Esophagus (tissue), 2 donors: ENCODE results near the gene GCGR. TPM values are rescaled to one million over a fixed set of nuclear protein-coding genes. Genes with fewer than 3 reads are reported as not detected.

ENCODE experiments used
- H3K27ac ChIP-seq, 2 donors: one replicate each; pipeline ENCODE4 v1.5.1; 2013; ENCODE audit warnings: low read depth in 2 of 2, mild to moderate bottlenecking in 2 of 2, inconsistent platforms in 1 of 2, low read length in 1 of 2, moderate library complexity in 1 of 2
- H3K27me3 ChIP-seq, 2 donors: one replicate each; pipeline ENCODE4 v1.6.1; 2013; ENCODE audit warnings: low read length in 2 of 2, control low read depth in 1 of 2, mild to moderate bottlenecking in 1 of 2; ENCODE audit not compliant: insufficient read depth in 2 of 2, control insufficient read depth in 1 of 2
- H3K36me3 ChIP-seq, 2 donors: one replicate each; pipeline ENCODE4 v1.6.1; 2013; ENCODE audit warnings: low read length in 1 of 2; ENCODE audit not compliant: control insufficient read depth in 2 of 2, insufficient read depth in 2 of 2
- H3K4me1 ChIP-seq, 2 donors: one replicate each; pipeline ENCODE4 v1.6.1; 2013; ENCODE audit warnings: low read length in 1 of 2; ENCODE audit not compliant: control insufficient read depth in 2 of 2, insufficient read depth in 2 of 2
- H3K4me3 ChIP-seq, 2 donors: one replicate each; pipeline ENCODE4 v1.5.1; 2013; ENCODE audit warnings: low read length in 2 of 2, mild to moderate bottlenecking in 2 of 2, low read depth in 1 of 2, moderate library complexity in 1 of 2
- H3K9me3 ChIP-seq, 2 donors: one replicate each; pipeline ENCODE4 v1.6.1; 2013; ENCODE audit warnings: mild to moderate bottlenecking in 2 of 2, low read depth in 1 of 2, low read length in 1 of 2, moderate library complexity in 1 of 2; ENCODE audit not compliant: control insufficient read depth in 2 of 2, insufficient read depth in 1 of 2
- WGBS, 2 donors: extraction: QIAGEN DNeasy Blood & Tissue Kit; methylation state at CpG; one replicate each; pipeline ENCODE4 v1.1.7; 2013; 5-methylcytosine and 5-hydroxymethylcytosine counted together
- polyA plus RNA-seq, 2 donors: library from polyadenylated mRNA; stranded (reverse); fragments of 200-250 nt; gene quantifications; one replicate each; pipeline ENCODE4 v1.2.3, GENCODE V29; 2013
- donor health status: healthy with polysubstance abuse.
- donor health status: Bipolar disorder and iron deficiency.

The GCGR gene
- polyA plus RNA-seq, 2 donors, result 0.11 to 0.14 TPM

GRCh38 chr17:81811705-81812570 lies 8.0 kb downstream of the GCGR start:
- Histone ChIP-seq H3K4me1 (no peaks in the 10 kb centered on the region), H3K27ac (no peak overlapping the region), H3K4me3 (no peak overlapping the region), H3K36me3 (no peaks in the 10 kb centered on the region), H3K27me3 (peaks cover 0 to 3% of the 10 kb centered on the region in 2 donors), H3K9me3 (peaks cover 0 to 4% of the 10 kb centered on the region in 2 donors)
- 72 to 73% methylated on average over 23 to 24 of the region's 24 CpGs for WGBS, 2 donors

GRCh38 chr17:81812571-81813370 lies 8.8 kb downstream of the GCGR start:
- H3K4me3 ChIP-seq, result no peak overlapping the region
- peaks cover 0 to 3% of the 10 kb centered on the region in 2 donors for H3K27me3 ChIP-seq
- H3K4me1 ChIP-seq, result no peaks in the 10 kb centered on the region
- H3K27ac ChIP-seq, result no peak overlapping the region
- peaks cover 0 to 4% of the 10 kb centered on the region in 2 donors for H3K9me3 ChIP-seq
- no peaks in the 10 kb centered on the region for H3K36me3 ChIP-seq
- 81 to 82% methylated on average over 44 to 45 of the region's 45 CpGs for WGBS, 2 donors

DNA sequence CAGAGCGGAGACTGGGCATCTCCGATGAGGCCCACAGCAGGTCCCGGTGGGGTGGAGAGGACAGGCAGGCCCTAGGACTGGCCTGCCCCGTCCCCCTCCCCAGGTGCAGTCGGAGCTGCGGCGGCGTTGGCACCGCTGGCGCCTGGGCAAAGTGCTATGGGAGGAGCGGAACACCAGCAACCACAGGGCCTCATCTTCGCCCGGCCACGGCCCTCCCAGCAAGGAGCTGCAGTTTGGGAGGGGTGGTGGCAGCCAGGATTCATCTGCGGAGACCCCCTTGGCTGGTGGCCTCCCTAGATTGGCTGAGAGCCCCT lies 9.4 kb downstream of the GCGR start:
- Histone ChIP-seq H3K4me1 (no peaks in the 10 kb centered on the region), H3K27me3 (peaks cover 0 to 3% of the 10 kb centered on the region in 2 donors), H3K9me3 (peaks cover 0 to 6% of the 10 kb centered on the region in 2 donors), H3K4me3 (no peak overlapping the region), H3K27ac (no peak overlapping the region), H3K36me3 (no peaks in the 10 kb centered on the region)
- WGBS, 2 donors, result 84 to 88% methylated on average over 14 to 15 of the region's 15 CpGs

DNA sequence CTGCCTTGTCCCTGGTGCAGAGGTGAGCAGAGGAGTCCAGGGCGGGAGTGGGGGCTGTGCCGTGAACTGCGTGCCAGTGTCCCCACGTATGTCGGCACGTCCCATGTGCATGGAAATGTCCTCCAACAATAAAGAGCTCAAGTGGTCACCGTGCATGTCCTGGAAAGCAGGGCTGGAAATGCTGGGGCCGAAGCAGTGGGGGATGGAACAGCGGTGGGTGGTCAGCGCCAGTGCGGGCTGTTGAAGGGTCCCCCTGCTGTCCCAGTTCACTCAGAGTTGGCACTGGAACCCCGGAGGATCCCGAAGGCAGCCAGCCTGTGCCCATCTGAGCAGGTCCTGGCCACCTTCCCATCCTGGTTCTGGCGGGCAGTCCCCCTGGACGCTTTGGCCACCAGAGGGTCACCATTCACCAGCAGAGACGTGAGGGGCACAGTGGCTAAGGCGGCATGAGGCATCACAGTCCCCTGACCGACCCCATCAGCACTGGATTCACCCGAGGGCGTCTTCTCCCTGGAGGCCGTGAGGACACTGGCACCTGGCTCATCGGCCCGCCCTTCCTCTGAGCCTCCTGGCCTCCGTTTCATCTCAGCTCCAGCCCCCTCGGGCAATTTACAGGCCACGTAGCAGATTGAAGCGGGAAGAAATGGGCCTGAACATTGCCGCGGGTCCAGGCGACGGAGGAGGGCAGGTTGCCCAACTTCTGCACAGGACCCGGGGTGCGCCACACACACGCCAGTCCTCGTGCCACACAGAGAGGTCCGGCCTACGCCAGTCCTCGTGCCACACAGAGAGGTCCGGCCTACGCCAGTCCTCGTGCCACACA lies 10.1 kb downstream of the GCGR start:
- H3K4me3 ChIP-seq, result no peak overlapping the region
- peaks cover 0 to 7% of the 10 kb centered on the region in 2 donors for H3K9me3 ChIP-seq
- no peaks in the 10 kb centered on the region for H3K4me1 ChIP-seq
- 84 to 86% methylated on average over 38 to 41 of the region's 41 CpGs for WGBS, 2 donors
- no peaks in the 10 kb centered on the region for H3K36me3 ChIP-seq
- H3K27me3 ChIP-seq, result peaks cover 0 to 3% of the 10 kb centered on the region in 2 donors
- H3K27ac ChIP-seq, result no peak overlapping the region

DNA sequence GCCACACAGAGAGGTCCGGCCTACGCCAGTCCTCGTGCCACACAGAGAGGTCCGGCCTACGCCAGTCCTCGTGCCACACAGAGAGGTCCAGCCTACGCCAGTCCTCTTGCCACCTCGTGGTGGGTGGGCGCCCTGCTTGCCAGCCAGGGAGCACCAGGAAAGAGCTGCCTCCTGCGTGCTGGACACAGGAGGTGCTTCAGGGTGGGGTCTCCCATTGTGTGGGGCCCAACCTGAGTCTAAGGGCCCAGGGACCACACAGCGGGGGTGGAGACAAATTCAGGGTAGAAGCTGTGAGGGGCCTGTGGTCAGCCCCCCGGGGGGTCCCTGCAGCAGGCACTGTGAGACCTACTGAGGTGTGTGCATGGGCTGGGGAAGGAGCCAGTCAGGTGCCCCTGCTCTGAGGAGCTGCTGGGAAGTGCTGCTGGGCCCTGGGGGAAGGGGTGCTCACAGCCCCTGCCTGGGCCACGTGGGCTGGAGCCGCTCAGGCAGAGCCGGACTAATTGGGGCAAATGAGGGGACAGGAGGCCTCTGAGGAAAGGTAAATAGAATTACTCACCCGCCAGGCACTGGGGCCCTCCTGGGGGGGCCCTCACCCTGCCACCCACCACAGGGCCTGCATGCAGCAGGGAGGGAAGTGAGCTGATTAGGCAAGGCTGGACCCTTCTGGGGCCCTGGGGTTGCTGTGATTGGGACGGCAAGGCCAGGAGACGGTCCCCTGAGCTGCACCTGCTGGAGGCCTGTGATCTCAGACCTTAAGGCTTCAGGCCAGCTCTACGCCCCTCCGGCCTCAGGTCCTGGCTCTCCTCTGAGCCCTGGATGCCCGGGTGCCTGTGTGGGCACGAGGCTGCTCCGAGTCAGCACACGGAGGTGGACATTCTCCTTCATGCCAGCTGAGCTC lies 11.0 kb downstream of the GCGR start:
- peaks cover 0 to 2% of the 10 kb centered on the region in 2 donors for H3K27me3 ChIP-seq
- WGBS, 2 donors, result 64 to 66% methylated on average over 17 to 24 of the region's 24 CpGs
- peaks cover 0 to 4% of the 10 kb centered on the region in 2 donors for H3K9me3 ChIP-seq
- no peak overlapping the region for H3K27ac ChIP-seq
- no peak overlapping the region for H3K4me3 ChIP-seq
- no peaks in the 10 kb centered on the region for H3K4me1 ChIP-seq
- no peaks in the 10 kb centered on the region for H3K36me3 ChIP-seq

GRCh38 chr17:81815646-81815986 lies 11.7 kb downstream of the GCGR start:
- Histone ChIP-seq H3K9me3 (peaks cover 0 to 4% of the 10 kb centered on the region in 2 donors), H3K27me3 (no peaks in the 10 kb centered on the region), H3K4me1 (no peaks in the 10 kb centered on the region), H3K4me3 (no peak overlapping the region), H3K36me3 (no peaks in the 10 kb centered on the region), H3K27ac (no peak overlapping the region)
- 35 to 39% methylated on average over 2 of the region's 2 CpGs for WGBS, 2 donors

DNA sequence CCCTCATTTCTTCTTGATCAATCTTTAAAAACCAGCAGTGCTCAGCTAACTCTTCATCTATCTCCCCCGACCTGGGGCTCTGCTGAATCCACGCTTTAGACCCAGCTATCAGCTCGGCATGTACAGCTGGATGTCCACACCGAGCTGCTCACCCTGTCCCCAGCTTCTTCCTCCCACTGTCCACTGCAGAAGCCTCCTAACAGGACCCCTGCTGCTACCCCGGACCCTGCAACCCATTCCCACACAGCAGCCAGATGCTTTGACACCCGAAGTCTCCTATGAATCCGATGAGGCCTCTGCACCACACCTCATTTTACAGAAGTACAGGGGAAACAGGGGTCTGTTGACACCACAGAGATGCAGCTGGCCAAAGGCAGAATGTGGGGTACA lies 13.8 kb downstream of the GCGR start:
- H3K4me1 ChIP-seq, result peaks cover 11% of the 10 kb centered on the region in 2 donors

GRCh38 chr17:81819708-81820107 lies 15.8 kb downstream of the GCGR start:
- H3K27me3 ChIP-seq, result no peaks in the 10 kb centered on the region
- peaks cover 11 to 12% of the 10 kb centered on the region in 2 donors for H3K4me1 ChIP-seq
- 33 to 40% methylated on average over 9 to 13 of the region's 13 CpGs for WGBS, 2 donors
- H3K9me3 ChIP-seq, result peaks cover 0 to 4% of the 10 kb centered on the region in 2 donors
- H3K4me3 ChIP-seq, result no peak overlapping the region
- peaks cover 0 to 2% of the 10 kb centered on the region in 2 donors for H3K36me3 ChIP-seq
- H3K27ac ChIP-seq, result no peak overlapping the region

More for the DNA sequence above, 13.8 kb downstream of the GCGR start:
- Histone ChIP-seq H3K4me3 (no peak overlapping the region), H3K9me3 (peaks cover 0 to 4% of the 10 kb centered on the region in 2 donors), H3K36me3 (no peaks in the 10 kb centered on the region), H3K27me3 (no peaks in the 10 kb centered on the region), H3K27ac (no peak overlapping the region)
- WGBS, 2 donors, result 59 to 69% methylated on average over 7 of the region's 7 CpGs
